Spinal cord (tissue), 10 donors: ENCODE results near the gene CRAMP1. TPM values are rescaled to one million over a fixed set of nuclear protein-coding genes. Genes with fewer than 3 reads are reported as not detected.

ENCODE experiments used
- DNase-seq, 6 donors: peaks; one replicate each; pipeline versions ENCODE4 v3.0.0 to v3.0.0-alpha.2; 2013 to 2015; ENCODE audit warnings: low spot score in 6 of 6, low read depth in 4 of 6
- H3K27ac ChIP-seq: one replicate; pipeline ENCODE4 v1.5.1; 2013; ENCODE audit warnings: low read depth, low read length, control low read depth
- H3K27me3 ChIP-seq: one replicate; pipeline ENCODE4 v1.6.1; 2013; ENCODE audit warnings: low read length; ENCODE audit not compliant: control insufficient read depth, insufficient read depth
- H3K36me3 ChIP-seq: one replicate; pipeline ENCODE4 v1.6.1; 2013; ENCODE audit warnings: low read length; ENCODE audit not compliant: control insufficient read depth, insufficient read depth
- H3K4me1 ChIP-seq: one replicate; pipeline ENCODE4 v1.6.1; 2013; ENCODE audit warnings: low read length; ENCODE audit not compliant: control insufficient read depth, insufficient read depth
- H3K4me3 ChIP-seq: one replicate; pipeline ENCODE4 v1.5.1; 2013; ENCODE audit warnings: low read depth, low read length, control low read depth
- H3K9me3 ChIP-seq: one replicate; pipeline ENCODE4 v1.6.1; 2013; ENCODE audit warnings: low read length; ENCODE audit not compliant: control insufficient read depth, insufficient read depth
- WGBS: methylation state at CpG from one replicate; pipeline ENCODE4 v1.1.5; 2013; ENCODE audit warnings: missing lambda C conversion rate; ENCODE audit not compliant: insufficient coverage; 5-methylcytosine and 5-hydroxymethylcytosine counted together
- polyA plus RNA-seq, 2 donors: library from polyadenylated mRNA; unstranded; fragments of 120-200 nt; gene quantifications; one replicate each; pipeline ENCODE4 v1.2.1, GENCODE V29; 2013; ENCODE audit not compliant: insufficient read length in 2 of 2
- total RNA-seq, 2 donors: library from RNA; depleted of rRNA in 1 of 2; stranded (reverse); fragments of 120-200 nt in 1 of 2; fragments of >200 nt in 1 of 2; gene quantifications; one replicate each; pipeline versions ENCODE4 v1.2.3 to v1.2.4, GENCODE V29; 2013 to 2014
- donor health status: healthy.

The CRAMP1 gene
- total and polyA plus RNA-seq, 4 donors = 7.9 to 24.4 (median 17.8) TPM

DNA sequence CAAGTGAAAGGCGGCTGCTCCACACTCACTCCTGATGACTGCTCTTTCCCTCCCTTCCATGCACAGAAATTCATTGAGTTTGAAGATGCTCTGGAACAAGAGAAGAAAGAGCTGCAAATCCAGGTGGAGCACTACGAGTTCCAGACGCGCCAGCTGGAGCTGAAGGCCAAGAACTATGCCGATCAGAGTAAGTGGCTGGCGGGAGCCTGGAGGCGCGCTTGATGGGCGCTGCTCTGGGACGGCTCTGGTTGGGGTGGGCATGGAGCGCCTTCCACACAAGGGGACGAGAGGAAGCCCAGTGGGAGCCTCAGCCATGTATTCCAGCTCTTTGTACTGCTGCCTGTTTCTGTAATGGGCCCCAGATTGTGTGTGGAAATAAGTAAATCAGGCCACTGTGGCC, 112.3 kb downstream of the CRAMP1 start:
- Histone ChIP-seq H3K36me3 (peaks cover 60% of the 10 kb centered on the region), H3K9me3 (no peaks in the 10 kb centered on the region), H3K27ac (no peak overlapping the region), H3K4me1 (peaks cover 24% of the 10 kb centered on the region), H3K4me3 (no peak overlapping the region), H3K27me3 (no peaks in the 10 kb centered on the region)
- no peak for DNase-seq
- 97% methylated on average over 11 of the region's 12 CpGs for WGBS

- DNase-seq = no peak
- 96% methylated on average over 27 of the region's 32 CpGs for WGBS
- Histone ChIP-seq H3K27me3 (no peaks in the 10 kb centered on the region), H3K27ac (no peak overlapping the region), H3K4me3 (no peak overlapping the region), H3K9me3 (no peaks in the 10 kb centered on the region), H3K4me1 (peaks cover 20% of the 10 kb centered on the region), H3K36me3 (peaks cover 77% of the 10 kb centered on the region)
Observed at GRCh38 chr16:1726661-1727502, 114.7 kb downstream of the CRAMP1 start.

Other genes starting within 250 kb of the CRAMP1 start
- 10 to 100 TPM; 13.2 to 15.0 TPM for gene UNKL, start 197.7 kb upstream of the CRAMP1 start, total RNA-seq
- 10 to 100 TPM; 23.2 to 32.5 TPM for gene UNKL, start 197.7 kb upstream of the CRAMP1 start, polyA plus RNA-seq
- gene UQCC4, start 191.6 kb upstream of the CRAMP1 start, total RNA-seq = 10 to 100 TPM in 1 of 2 donors, 1 to 10 TPM in 1; 8.2 to 15.8 TPM
- 10 to 100 TPM; 18.4 to 18.6 TPM for gene UQCC4, start 191.6 kb upstream of the CRAMP1 start, polyA plus RNA-seq
- not detected for gene PERCC1, start 181.3 kb upstream of the CRAMP1 start, total RNA-seq
- under 1 TPM in 1 of 2 donors, not detected in 1; 0.35 TPM for gene PERCC1, start 181.3 kb upstream of the CRAMP1 start, polyA plus RNA-seq
- gene CCDC154, start 167.8 kb upstream of the CRAMP1 start, total RNA-seq = 1 to 10 TPM in 1 of 2 donors, under 1 TPM in 1; 0.59 to 2.2 TPM
- gene CCDC154, start 167.8 kb upstream of the CRAMP1 start, polyA plus RNA-seq = 1 to 10 TPM; 2.5 to 3.9 TPM
- 10 to 100 TPM; 43.8 to 50.5 TPM for gene CLCN7, start 137.3 kb upstream of the CRAMP1 start, total RNA-seq
- gene CLCN7, start 137.3 kb upstream of the CRAMP1 start, polyA plus RNA-seq = 10 to 100 TPM; 65.7 to 75.6 TPM
- under 1 TPM in 1 of 2 donors, not detected in 1; 0.11 TPM for gene PTX4, start 123.4 kb upstream of the CRAMP1 start, total RNA-seq
- under 1 TPM in 1 of 2 donors, not detected in 1; 0.14 TPM for gene PTX4, start 123.4 kb upstream of the CRAMP1 start, polyA plus RNA-seq
- gene TELO2, start 119.0 kb upstream of the CRAMP1 start, total RNA-seq = 10 to 100 TPM; 16.9 to 20.5 TPM
- 10 to 100 TPM; 55.2 to 65.6 TPM for gene TELO2, start 119.0 kb upstream of the CRAMP1 start, polyA plus RNA-seq
- gene TMEM204, start 78.7 kb upstream of the CRAMP1 start, total RNA-seq = 10 to 100 TPM in 1 of 2 donors, 1 to 10 TPM in 1; 3.0 to 18.8 TPM
- 10 to 100 TPM in 1 of 2 donors, 1 to 10 TPM in 1; 8.3 to 10.2 TPM for gene TMEM204, start 78.7 kb upstream of the CRAMP1 start, polyA plus RNA-seq
- gene IFT140, start 288 bp upstream of the CRAMP1 start, total RNA-seq = 10 to 100 TPM; 21.2 to 37.1 TPM
- gene IFT140, start 288 bp upstream of the CRAMP1 start, polyA plus RNA-seq = 10 to 100 TPM; 32.9 to 41.6 TPM
- gene JPT2, start 65.9 kb downstream of the CRAMP1 start, total RNA-seq = 10 to 100 TPM; 24.4 to 45.8 TPM
- 10 to 100 TPM; 38.5 to 39.7 TPM for gene JPT2, start 65.9 kb downstream of the CRAMP1 start, polyA plus RNA-seq
- 10 to 100 TPM; 53.3 to 72.6 TPM for gene MAPK8IP3, start 93.8 kb downstream of the CRAMP1 start, total RNA-seq
- gene MAPK8IP3, start 93.8 kb downstream of the CRAMP1 start, polyA plus RNA-seq = 100 to 1,000 TPM; 113 to 137 TPM
- 10 to 100 TPM; 21.6 to 76.7 TPM for gene NME3, start 159.2 kb downstream of the CRAMP1 start, total RNA-seq
- gene NME3, start 159.2 kb downstream of the CRAMP1 start, polyA plus RNA-seq = 10 to 100 TPM; 83.2 to 86.2 TPM
- gene EME2, start 160.4 kb downstream of the CRAMP1 start, total RNA-seq = 10 to 100 TPM in 1 of 2 donors, 1 to 10 TPM in 1; 6.5 to 15.0 TPM
- 10 to 100 TPM; 17.8 to 20.7 TPM for gene EME2, start 160.4 kb downstream of the CRAMP1 start, polyA plus RNA-seq
- gene MRPS34, start 160.8 kb downstream of the CRAMP1 start, total RNA-seq = 10 to 100 TPM; 22.9 to 76.7 TPM
- gene MRPS34, start 160.8 kb downstream of the CRAMP1 start, polyA plus RNA-seq = 10 to 100 TPM; 80.8 to 86.5 TPM
- 10 to 100 TPM; 25.8 to 55.5 TPM for gene SPSB3, start 170.2 kb downstream of the CRAMP1 start, total RNA-seq
- gene SPSB3, start 170.2 kb downstream of the CRAMP1 start, polyA plus RNA-seq = 10 to 100 TPM; 49.3 to 55.6 TPM
- gene NUBP2, start 170.6 kb downstream of the CRAMP1 start, total RNA-seq = 10 to 100 TPM; 24.7 to 64.4 TPM
- 10 to 100 TPM; 71.1 to 80.4 TPM for gene NUBP2, start 170.6 kb downstream of the CRAMP1 start, polyA plus RNA-seq
- under 1 TPM in 1 of 2 donors, not detected in 1; 0.39 TPM for gene IGFALS, start 181.3 kb downstream of the CRAMP1 start, total RNA-seq
- 1 to 10 TPM in 1 of 2 donors, under 1 TPM in 1; 0.33 to 1.3 TPM for gene IGFALS, start 181.3 kb downstream of the CRAMP1 start, polyA plus RNA-seq
- 10 to 100 TPM; 68.6 to 84.1 TPM for gene HAGH, start 214.5 kb downstream of the CRAMP1 start, total RNA-seq
- 10 to 100 TPM; 97.6 to 99.3 TPM for gene HAGH, start 214.5 kb downstream of the CRAMP1 start, polyA plus RNA-seq
- gene FAHD1, start 214.8 kb downstream of the CRAMP1 start, total RNA-seq = 10 to 100 TPM; 35.6 to 38.5 TPM
- gene FAHD1, start 214.8 kb downstream of the CRAMP1 start, polyA plus RNA-seq = 10 to 100 TPM; 29.8 to 39.0 TPM